Stimulated activated CD4-positive, alpha-beta T cell treated with anti-CD3 and anti-CD28 coated beads, Interleukin-4, amount 100 ng/mL, for 48 hours (primary cell): ENCODE data around the gene SMIM44.

Experiments used
- DNase-seq, 2 donors: peaks; one replicate each; pipeline ENCODE4 v3.0.0-alpha.2; 2020; ENCODE audit warnings: low read depth in 2 of 2

SMIM44 gene

DNA sequence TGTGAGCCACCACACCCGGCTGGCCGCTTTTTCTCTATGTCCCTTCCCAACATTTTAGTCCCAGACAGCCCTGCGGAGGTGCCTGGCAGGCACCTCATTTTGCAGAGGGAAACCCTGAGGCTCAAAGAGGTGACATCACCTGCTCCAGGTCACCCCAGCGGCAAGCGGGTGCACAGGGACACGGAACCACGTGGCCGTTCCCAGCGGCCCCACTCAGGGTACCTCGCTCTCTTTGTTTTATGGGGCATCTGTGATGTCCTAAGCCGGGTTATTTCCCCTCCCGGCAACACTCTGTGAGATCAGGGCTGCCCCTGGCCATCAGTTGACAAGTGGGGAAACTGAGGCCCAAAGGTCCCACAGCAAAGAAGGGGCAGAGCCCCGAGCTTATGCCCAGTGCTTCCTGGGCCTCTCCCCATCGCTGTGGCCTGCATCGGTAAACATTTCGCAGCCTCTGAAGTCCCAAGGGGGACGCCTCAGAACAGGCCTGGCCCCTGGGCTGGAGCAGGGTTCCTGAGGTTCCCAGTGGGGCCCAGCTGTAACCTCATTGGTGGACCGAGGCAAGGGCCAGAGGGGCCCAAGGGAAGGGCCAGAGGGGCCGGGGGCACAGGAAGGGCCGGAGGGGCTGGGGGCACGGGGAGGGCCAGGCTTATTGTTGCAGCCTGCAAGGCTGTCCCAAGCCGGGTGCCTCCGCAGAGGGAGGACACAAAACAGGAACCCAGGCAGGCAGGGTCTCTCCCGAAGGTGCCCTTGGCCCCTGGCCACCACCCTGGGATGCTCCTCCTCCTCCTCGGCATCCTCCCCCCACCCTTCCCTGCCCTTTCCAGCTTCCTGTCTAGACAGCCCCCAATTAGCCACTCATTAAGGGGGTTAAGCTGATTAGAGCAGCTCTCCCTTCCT is 41.9 kb downstream of the SMIM44 start:
- no peak for DNase-seq

DNA sequence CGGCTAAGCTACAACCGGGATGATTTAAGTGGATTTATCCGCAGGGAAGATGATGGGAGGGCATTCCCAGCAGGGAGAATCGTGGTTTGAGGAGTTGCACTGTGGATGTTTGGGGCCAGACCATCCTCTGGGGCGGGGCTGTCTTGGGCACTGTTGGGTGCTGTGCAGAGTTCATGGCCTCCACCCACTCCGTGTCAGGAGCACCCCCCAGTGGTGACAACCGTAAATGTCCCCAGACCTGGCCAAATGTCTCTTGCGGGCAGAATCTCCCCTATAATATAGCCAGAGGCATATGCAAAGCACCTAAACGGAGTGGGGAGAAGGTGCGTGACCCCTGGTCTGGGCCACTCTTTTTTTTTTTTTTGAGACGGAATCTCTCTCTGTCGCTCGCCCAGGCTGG is 43.2 kb downstream of the SMIM44 start:
- DNase-seq: peak; percentile 26 to 59

GRCh38 chr19:3434630-3435553 is 48.3 kb downstream of the SMIM44 start:
- peak; percentile 95 for DNase-seq

- DNase-seq: no peak
Measured at GRCh38 chr19:3433805-3434540, 49.3 kb downstream of the SMIM44 start.

- DNase-seq: no peak
Measured at GRCh38 chr19:3433313-3433712, 49.9 kb downstream of the SMIM44 start.
